K562 (cell line): ENCODE data around the gene ZNF473. TPM values are rescaled to one million over a fixed set of nuclear protein-coding genes. Genes with fewer than 3 reads are reported as not detected.

Experiments used
- ARNT ChIP-seq, 2 experiments: fragments of 450-650 bp; IDR thresholded peaks; 2 replicates each; pipeline ENCODE4 v1.6.1; 2016; ENCODE audit warnings: mild to moderate bottlenecking in 1 of 2
- ETV1 ChIP-seq: fragments of 450-650 bp; conservative IDR thresholded peaks from 2 replicates; pipeline ENCODE4 v1.6.1; 2016; ENCODE audit warnings: missing genetic modification characterization, control low read depth, low read depth, missing compliant biosample characterization
- MYNN ChIP-seq, 2 experiments: sonication (generic); formaldehyde crosslinking in 1 of 2; IDR thresholded peaks; 2 replicates each; pipeline versions ENCODE4 v1.5.0 to v1.6.1; 2016 to 2020; ENCODE audit warnings: antibody characterized with exemption in 1 of 2, missing genetic modification reagents in 1 of 2
- NFIC ChIP-seq: fragments of 450-650 bp; IDR thresholded peaks from 2 replicates; pipeline ENCODE4 v1.6.1; 2017; ENCODE audit warnings: mild to moderate bottlenecking, inconsistent platforms
- PHF21A ChIP-seq: fragments of 450-650 bp; IDR thresholded peaks from 2 replicates; pipeline ENCODE4 v1.6.1; 2017; ENCODE audit warnings: low read depth, borderline replicate concordance
- PML ChIP-seq: IDR thresholded peaks from 2 replicates; pipeline ENCODE4 v1.6.1; 2012; ENCODE audit warnings: low read length, inconsistent platforms
- SAFB ChIP-seq: fragments of 200-400 bp; formaldehyde crosslinking; IDR thresholded peaks from 2 replicates; pipeline ENCODE4 v1.6.1; 2017; ENCODE audit warnings: low read depth, low read length, borderline replicate concordance
- ZBTB7A ChIP-seq: IDR thresholded peaks from 2 replicates; pipeline ENCODE4 v1.6.1; 2011; ENCODE audit warnings: low read depth, mild to moderate bottlenecking, low read length, moderate library complexity, borderline replicate concordance; ENCODE audit not compliant: control insufficient read depth
- ZC3H4 ChIP-seq: sonication (generic); formaldehyde crosslinking; IDR thresholded peaks from 2 replicates; pipeline ENCODE4 v1.9.0; 2021; ENCODE audit warnings: missing genetic modification reagents, borderline replicate concordance
- ZNF175 ChIP-seq: fragments of 200-800 bp; sonication (Bioruptor generic); IDR thresholded peaks from 2 replicates; pipeline ENCODE4 v1.6.1; 2016; ENCODE audit warnings: low read depth, mild to moderate bottlenecking, missing genetic modification characterization, missing compliant biosample characterization
- ZNF24 ChIP-seq: fragments of 450-650 bp; IDR thresholded peaks from 2 replicates; pipeline ENCODE4 v1.6.1; 2016
- ZNF354B ChIP-seq: fragments of 250-450 bp; sonication (Bioruptor Pico); IDR thresholded peaks from 2 replicates; pipeline ENCODE4 v1.4.0; 2020
- ZNF57 ChIP-seq: fragments of 450-650 bp; formaldehyde crosslinking; IDR thresholded peaks from 2 replicates; pipeline ENCODE4 v1.4.0; 2020; ENCODE audit warnings: mild to moderate bottlenecking, moderate library complexity
- ZNF644 ChIP-seq: fragments of 200-800 bp; sonication (Bioruptor generic); IDR thresholded peaks from 2 replicates; pipeline ENCODE4 v1.6.1; 2016; ENCODE audit warnings: low read depth, missing genetic modification characterization, missing compliant biosample characterization
- ZNF717 ChIP-seq: fragments of 250-450 bp; sonication (Bioruptor Pico); IDR thresholded peaks from 2 replicates; pipeline ENCODE4 v1.5.0; 2021
- ZNF76 ChIP-seq: fragments of 250-450 bp; sonication (Bioruptor Pico); IDR thresholded peaks from 2 replicates; pipeline ENCODE4 v1.4.0; 2020; ENCODE audit warnings: mild to moderate bottlenecking, moderate library complexity, borderline replicate concordance
- polyA plus RNA-seq, 8 experiments: library from polyadenylated mRNA; depleted of rRNA in 4 of 8; stranded (reverse) in 5 of 8; unstranded in 3 of 8; fragments of >200 nt; fragmentation: Nextera tagmentation in 2 of 8; fragmentation: Illumina TruSeq in 1 of 8; extraction: Ambion mirVana in 2 of 8; extraction: Trizol in 1 of 8; gene quantifications; 2 replicates each; pipeline versions ENCODE4 v1.2.1 to v1.2.3, GENCODE V29; 2011 to 2014; ENCODE audit warnings: inconsistent platforms in 1 of 8, missing spikeins in 1 of 8
- total RNA-seq, 7 experiments: library from RNA; depleted of rRNA in 6 of 7; stranded (reverse); fragments of >200 nt in 6 of 7; fragmentation: Illumina TruSeq in 2 of 7; extraction: Trizol in 2 of 7; gene quantifications; 2 replicates each; pipeline versions ENCODE4 v1.2.1 to v1.2.3, GENCODE V29; 2011 to 2021; ENCODE audit warnings: low replicate concordance in 1 of 7
- TF ChIP-seq, protein P1 (sequence below): sonication (generic); formaldehyde crosslinking; IDR thresholded peaks from 2 replicates; pipeline ENCODE4 v1.8.0; 2022; ENCODE audit warnings: mild to moderate bottlenecking, low read depth, missing genetic modification reagents
- TF ChIP-seq, protein P2 (sequence below): fragments of 450-650 bp; IDR thresholded peaks from 2 replicates; pipeline ENCODE4 v1.7.0; 2016; ENCODE audit warnings: borderline replicate concordance
- TF ChIP-seq, protein P3 (sequence below): fragments of 250-450 bp; sonication (Bioruptor Pico); IDR thresholded peaks from 2 replicates; pipeline ENCODE4 v1.5.0; 2022; ENCODE audit warnings: mild to moderate bottlenecking
- TF ChIP-seq, protein P4 (sequence below): fragments of 450-650 bp; IDR thresholded peaks from 2 replicates; pipeline ENCODE4 v1.6.1; 2018; ENCODE audit warnings: mild to moderate bottlenecking, low read depth; ENCODE audit not compliant: partially characterized antibody
- TF ChIP-seq, protein P5 (sequence below): IDR thresholded peaks from 2 replicates; pipeline ENCODE4 v1.6.1; 2011; ENCODE audit not compliant: insufficient read length; ENCODE audit errors: extremely low read depth

The ZNF473 gene
- total and polyA plus RNA-seq, 9 of the 15 experiments (the other 6 are each of a cell fraction or from before 2014, with no cell fraction given): 8.2 to 34.0 (median 28.5) TPM

DNA sequence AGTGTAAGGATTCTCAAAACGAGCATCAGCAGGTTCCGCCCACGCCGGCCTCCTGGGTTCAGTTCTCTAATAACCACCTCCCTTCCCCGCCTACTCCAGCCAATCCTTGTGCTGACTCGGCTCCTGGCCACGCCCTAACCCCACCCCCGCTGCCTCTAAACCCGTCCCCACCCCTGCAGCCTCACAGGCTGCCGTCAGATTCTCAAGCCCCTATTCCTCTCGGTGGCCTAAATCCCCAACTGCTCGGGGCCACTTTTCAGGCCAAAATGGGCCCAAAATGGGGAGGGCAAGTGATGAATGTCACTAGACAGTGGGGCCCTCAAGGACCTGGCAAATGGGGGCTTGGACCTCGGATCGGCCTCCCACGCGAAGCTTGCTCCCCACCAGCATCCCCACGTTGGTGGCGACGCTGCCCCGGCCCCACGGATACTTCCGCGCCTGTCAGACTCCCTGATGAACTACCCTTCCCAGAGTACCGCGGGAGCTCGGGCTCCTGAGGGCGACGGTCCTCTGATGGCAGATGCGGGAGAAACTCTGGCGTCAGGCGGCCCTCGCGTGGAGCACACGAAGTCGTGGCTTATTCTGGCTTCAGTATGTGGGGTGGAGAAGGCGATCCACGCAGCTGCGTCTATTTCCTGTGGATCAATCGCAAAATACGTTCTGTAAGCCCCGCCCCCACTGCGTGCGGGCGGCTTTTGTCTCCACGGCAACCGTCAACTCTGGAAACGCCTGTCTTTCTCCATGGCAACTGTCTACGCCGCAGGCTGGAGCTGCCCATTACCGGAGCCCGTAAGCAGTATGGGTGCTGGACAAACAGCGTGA, 24.8 kb downstream of the ZNF473 start (continued):
- TF ChIP-seq, protein P1, sequence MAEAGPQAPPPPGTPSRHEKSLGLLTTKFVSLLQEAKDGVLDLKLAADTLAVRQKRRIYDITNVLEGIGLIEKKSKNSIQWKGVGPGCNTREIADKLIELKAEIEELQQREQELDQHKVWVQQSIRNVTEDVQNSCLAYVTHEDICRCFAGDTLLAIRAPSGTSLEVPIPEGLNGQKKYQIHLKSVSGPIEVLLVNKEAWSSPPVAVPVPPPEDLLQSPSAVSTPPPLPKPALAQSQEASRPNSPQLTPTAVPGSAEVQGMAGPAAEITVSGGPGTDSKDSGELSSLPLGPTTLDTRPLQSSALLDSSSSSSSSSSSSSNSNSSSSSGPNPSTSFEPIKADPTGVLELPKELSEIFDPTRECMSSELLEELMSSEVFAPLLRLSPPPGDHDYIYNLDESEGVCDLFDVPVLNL (CRISPR knock-in tag): no peak
- TF ChIP-seq, protein P2, sequence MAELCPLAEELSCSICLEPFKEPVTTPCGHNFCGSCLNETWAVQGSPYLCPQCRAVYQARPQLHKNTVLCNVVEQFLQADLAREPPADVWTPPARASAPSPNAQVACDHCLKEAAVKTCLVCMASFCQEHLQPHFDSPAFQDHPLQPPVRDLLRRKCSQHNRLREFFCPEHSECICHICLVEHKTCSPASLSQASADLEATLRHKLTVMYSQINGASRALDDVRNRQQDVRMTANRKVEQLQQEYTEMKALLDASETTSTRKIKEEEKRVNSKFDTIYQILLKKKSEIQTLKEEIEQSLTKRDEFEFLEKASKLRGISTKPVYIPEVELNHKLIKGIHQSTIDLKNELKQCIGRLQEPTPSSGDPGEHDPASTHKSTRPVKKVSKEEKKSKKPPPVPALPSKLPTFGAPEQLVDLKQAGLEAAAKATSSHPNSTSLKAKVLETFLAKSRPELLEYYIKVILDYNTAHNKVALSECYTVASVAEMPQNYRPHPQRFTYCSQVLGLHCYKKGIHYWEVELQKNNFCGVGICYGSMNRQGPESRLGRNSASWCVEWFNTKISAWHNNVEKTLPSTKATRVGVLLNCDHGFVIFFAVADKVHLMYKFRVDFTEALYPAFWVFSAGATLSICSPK: no peak
- TF ChIP-seq ZNF57: no peak
- no peak; the same call in 1 of the 2 replicates for TF ChIP-seq ZBTB7A
- no peak for TF ChIP-seq ZNF175 (CRISPR knock-in tag)
- no peak for TF ChIP-seq ETV1
- TF ChIP-seq ARNT (IDR thresholded peaks at IDR 0.05): no peak
- no peak for TF ChIP-seq ZNF24
- TF ChIP-seq ZC3H4 (CRISPR knock-in tag): no peak
- peak; percentile 59; the same call in 1 of the 2 replicates for TF ChIP-seq SAFB
- TF ChIP-seq ZNF644 (tag): no peak
- no peak for TF ChIP-seq ZNF354B
- TF ChIP-seq ZNF717: no peak
- TF ChIP-seq MYNN (IDR thresholded peaks at IDR 0.05): peak; percentile 94
- TF ChIP-seq MYNN (CRISPR knock-in tag; IDR thresholded peaks at IDR 0.05): no peak
- TF ChIP-seq, protein P3, sequence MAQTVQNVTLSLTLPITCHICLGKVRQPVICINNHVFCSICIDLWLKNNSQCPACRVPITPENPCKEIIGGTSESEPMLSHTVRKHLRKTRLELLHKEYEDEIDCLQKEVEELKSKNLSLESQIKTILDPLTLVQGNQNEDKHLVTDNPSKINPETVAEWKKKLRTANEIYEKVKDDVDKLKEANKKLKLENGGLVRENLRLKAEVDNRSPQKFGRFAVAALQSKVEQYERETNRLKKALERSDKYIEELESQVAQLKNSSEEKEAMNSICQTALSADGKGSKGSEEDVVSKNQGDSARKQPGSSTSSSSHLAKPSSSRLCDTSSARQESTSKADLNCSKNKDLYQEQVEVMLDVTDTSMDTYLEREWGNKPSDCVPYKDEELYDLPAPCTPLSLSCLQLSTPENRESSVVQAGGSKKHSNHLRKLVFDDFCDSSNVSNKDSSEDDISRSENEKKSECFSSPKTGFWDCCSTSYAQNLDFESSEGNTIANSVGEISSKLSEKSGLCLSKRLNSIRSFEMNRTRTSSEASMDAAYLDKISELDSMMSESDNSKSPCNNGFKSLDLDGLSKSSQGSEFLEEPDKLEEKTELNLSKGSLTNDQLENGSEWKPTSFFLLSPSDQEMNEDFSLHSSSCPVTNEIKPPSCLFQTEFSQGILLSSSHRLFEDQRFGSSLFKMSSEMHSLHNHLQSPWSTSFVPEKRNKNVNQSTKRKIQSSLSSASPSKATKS (CRISPR knock-in tag): no peak
- TF ChIP-seq NFIC: no peak
- TF ChIP-seq, protein P4, sequence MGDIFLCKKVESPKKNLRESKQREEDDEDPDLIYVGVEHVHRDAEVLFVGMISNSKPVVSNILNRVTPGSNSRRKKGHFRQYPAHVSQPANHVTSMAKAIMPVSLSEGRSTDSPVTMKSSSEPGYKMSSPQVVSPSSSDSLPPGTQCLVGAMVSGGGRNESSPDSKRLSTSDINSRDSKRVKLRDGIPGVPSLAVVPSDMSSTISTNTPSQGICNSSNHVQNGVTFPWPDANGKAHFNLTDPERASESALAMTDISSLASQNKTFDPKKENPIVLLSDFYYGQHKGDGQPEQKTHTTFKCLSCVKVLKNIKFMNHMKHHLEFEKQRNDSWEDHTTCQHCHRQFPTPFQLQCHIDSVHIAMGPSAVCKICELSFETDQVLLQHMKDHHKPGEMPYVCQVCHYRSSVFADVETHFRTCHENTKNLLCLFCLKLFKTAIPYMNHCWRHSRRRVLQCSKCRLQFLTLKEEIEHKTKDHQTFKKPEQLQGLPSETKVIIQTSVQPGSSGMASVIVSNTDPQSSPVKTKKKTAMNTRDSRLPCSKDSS: no peak
- TF ChIP-seq, protein P5, sequence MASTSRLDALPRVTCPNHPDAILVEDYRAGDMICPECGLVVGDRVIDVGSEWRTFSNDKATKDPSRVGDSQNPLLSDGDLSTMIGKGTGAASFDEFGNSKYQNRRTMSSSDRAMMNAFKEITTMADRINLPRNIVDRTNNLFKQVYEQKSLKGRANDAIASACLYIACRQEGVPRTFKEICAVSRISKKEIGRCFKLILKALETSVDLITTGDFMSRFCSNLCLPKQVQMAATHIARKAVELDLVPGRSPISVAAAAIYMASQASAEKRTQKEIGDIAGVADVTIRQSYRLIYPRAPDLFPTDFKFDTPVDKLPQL: no peak
- no peak for TF ChIP-seq PHF21A
- TF ChIP-seq PML: no peak
- no peak for TF ChIP-seq ZNF76 (CRISPR knock-in tag)
